HG02870 (cell line): ENCODE measurements around the gene TM4SF18.
A peak's percentile ranks its signal among the peaks of the same experiment; 100 is the strongest.
"Not testable (repeated sequence)": the region's sequence is repeated elsewhere in the genome, so short reads cannot be mapped to it uniquely, and the experiment has no call there.

Experiments used
- ATAC-seq: cut with Tn5 transposase; IDR thresholded peaks from one replicate; pipeline ENCODE4 v1.9.1; 2021; ENCODE audit warnings: mild to moderate bottlenecking, moderate library complexity; ENCODE audit not compliant: unreplicated experiment

TM4SF18 gene

GRCh38 chr3:149368674-149369497 lies 35.5 kb upstream of the TM4SF18 start:
- no peak for ATAC-seq

DNA sequence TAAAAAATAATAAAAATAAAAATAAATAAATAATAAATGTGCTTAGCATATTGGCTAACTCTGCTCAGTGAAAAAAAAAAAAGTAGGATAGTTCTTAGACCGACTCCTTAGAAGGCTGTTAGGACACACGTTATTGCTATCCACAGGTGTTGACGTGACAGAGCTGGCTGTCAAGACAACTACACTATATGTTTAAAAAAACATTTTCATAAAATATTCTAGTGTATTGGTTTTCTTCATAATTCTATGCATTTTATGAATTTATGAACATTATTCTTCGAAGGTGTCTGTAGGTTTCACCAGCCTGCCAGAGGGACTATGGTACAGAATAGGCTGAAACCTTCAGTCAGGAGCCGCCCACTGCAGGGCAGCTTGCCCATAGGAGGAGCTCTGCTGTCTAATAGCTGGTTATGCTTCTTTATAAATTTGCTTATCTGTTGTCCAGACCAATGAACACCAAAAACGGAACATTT lies 34.8 kb upstream of the TM4SF18 start:
- no peak for ATAC-seq

- ATAC-seq = no peak
These were observed 33.8 kb upstream of the TM4SF18 start for GRCh38 chr3:149366941-149367840.

DNA sequence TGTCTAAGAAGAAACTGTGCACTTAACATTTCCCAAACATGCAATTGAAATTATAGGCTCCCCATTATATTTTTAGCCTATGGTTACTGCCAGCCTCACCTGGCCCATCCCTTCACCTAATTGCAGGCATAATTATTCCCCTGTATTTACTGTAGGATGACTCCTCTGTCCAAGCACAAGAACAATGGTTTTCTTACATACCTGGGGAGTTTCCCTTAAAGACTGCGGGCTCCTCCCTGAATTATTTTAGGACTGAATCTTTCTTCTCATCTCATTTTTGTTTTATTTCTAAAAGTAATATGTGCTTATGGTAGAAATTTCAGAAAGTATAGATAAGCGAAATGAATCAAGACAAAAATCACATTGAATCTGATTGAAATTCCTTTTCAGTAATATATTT lies 32.6 kb upstream of the TM4SF18 start:
- ATAC-seq = no peak

DNA sequence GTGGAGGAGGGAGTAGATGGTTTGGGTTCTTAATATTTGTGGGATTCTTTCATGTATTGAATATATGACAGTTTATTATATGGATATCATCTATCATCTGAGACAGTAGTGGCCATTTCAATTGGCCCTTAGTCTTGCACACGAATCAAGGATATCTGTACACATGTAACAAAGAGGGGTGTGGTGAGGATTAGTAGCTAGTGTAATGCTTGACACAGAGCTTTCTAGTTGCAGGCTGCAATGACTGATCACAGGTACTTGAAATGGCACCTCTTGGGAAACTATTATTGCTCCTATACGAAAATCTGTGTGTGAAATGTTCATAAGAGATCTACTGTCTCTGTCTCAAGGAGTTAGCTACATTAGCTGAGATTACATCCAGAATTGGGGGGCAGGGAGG lies 31.2 kb upstream of the TM4SF18 start:
- ATAC-seq = no peak

GRCh38 chr3:149363053-149363452 lies 29.6 kb upstream of the TM4SF18 start:
- ATAC-seq = no peak

DNA sequence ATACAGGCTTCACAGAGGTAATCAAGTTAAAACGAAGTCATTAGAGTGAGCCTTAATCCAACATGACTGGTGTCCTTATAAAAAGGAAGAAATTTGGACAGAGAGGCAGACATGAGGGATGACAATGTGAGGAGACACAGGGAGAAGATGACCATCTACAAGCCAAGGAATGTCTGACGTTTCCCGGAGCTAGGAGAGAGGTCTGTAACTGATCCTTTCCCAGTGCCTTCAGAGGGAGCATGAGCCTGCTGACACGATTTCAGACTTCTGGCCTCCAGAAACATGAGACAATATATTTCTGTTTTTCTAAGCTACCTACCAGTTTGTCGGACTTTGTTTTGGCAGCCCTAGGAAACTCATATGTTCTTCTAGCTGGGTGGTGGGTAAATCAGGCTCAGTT lies 28.9 kb upstream of the TM4SF18 start:
- ATAC-seq = no peak

DNA sequence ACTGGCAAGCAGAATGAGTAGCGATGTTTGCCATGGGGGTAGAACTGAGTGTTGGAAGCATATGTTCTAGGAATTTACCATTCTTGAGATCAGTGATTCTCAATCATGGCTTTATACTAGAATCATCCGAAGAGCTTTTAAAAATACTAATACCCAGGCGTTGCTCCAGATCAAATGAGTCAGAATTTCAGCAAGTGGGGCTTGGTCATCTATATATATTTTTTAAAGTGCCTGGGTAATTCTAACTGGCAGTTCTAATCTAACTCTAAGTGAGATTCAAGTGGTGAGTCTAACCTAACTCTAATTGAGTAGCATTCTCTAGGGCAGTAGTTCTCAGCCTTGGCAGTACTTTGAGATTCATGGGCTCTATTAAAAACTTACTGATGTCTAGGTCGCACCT lies 23.2 kb upstream of the TM4SF18 start:
- no peak for ATAC-seq

DNA sequence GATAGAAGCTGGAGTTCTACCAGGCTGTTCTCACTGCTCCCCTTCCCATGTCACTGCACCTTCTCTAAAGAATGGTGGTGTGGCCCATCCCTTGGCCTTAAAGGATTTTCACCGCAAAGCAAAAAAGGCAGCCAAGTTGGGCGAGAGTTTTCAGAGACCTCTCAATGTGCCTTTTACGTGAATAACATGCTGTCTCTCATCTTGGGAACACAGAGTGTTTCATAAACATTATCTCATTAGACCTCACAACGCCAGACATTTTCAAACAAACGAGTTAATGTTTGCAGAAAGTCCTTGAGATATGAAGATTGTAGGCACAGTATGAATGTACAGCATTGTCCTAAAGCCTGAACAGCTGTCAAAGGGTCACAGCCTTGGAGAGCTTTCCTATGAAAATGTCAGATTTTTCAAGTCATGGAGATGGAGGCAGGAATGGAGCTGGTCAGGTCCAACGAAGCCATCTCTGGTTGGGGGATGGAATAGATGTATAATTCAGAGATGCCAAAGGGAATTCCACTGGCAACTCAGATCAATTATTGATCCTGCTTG lies 22.7 kb upstream of the TM4SF18 start:
- ATAC-seq = no peak

- no peak for ATAC-seq
These were observed 20.2 kb upstream of the TM4SF18 start for GRCh38 chr3:149353581-149354184.

DNA sequence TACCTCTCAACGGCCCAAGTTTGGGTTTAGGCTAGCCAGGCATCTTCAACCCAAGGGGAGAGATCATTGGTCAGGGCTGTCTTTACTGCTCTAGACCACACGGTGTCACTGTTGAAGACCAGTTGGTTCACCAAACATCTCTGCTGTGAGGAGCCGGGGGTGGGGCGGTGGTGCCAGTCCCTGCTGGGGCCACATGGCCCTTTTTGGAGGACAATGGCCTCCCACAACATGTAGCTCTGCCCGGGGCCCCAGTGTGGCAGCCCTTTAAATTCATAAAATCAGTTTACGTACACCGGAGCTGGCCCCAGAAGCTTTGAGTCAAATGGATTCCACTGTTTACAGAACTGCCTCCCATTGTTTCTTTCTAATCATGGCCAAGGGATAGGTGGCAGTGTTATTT lies 19.1 kb upstream of the TM4SF18 start:
- peak; percentile 94 for ATAC-seq

- no peak for ATAC-seq
These were observed 10.5 kb upstream of the TM4SF18 start for GRCh38 chr3:149343951-149344350.

- ATAC-seq = no peak
These were observed 9.3 kb upstream of the TM4SF18 start for GRCh38 chr3:149342413-149343380.

DNA sequence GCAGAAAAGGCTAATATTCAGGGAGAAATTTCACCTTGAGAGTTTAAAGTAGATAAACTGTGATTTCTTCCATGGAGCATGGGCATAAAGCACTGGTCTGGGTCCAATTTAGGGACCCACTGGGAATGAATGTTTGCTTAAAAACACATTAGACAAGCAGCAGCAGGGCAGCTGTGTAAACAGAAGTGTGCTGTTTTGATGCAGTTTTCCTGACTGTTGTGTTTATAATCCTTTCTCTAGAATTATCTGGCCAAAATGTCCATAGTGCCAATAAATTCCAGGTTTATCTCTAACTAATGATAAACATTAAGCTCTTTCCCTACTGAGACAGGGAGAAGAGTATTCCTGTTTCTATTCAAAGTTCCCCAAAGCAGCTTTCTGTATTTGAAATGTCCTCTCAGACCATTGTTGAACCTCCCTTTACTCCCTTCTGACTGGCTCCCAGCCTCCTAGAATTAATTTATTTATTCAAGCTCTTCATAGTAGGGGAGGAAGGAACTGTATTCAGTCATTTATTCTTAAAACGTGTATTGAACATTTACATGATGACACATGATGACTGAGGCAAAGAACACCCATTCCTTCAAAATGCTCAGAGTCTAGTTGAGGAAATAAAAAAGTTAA lies 7.0 kb upstream of the TM4SF18 start:
- no peak for ATAC-seq

- no peak for ATAC-seq
These were observed 6.5 kb upstream of the TM4SF18 start for GRCh38 chr3:149339931-149340309.

GRCh38 chr3:149337486-149337885 lies 4.0 kb upstream of the TM4SF18 start:
- not testable (repeated sequence) for ATAC-seq

- ATAC-seq = no peak
These were observed 3.5 kb upstream of the TM4SF18 start for GRCh38 chr3:149336925-149337324.

- no peak for ATAC-seq
These were observed 665 bp downstream of the TM4SF18 start for GRCh38 chr3:149332771-149333170.

DNA sequence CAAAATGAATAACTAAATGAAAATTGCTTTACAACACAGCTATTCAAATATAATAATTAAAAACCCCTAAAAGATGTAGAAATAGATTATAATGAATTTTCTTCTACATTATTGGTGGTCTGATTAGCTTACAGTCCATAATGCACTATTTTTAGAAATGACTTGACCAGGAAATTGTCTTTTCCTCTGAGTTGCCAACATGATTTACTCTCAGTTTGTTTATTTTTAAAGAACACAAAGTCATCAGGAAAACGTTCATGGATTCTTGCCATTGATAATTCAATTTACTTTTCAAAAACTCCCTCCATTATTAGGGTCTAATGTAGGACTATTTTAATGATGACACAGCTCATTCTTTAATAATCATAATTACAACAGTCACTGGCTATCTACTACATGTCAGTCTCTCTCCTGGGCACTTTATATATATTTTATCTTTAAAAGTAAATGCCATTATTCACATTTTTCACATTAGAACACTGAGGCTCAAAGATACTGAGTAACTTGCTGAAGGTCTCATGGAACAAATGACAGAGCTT lies 1.1 kb downstream of the TM4SF18 start:
- ATAC-seq = no peak
